Lung (tissue), 13 donors: ENCODE results near the gene GNG3. TPM values are rescaled to one million over a fixed set of nuclear protein-coding genes. Genes with fewer than 3 reads are reported as not detected.

Experiments
- ATAC-seq: fragments of 200-7000 bp; cut with Tn5 transposase; one replicate; pipeline ENCODE4 v1.9.1; 2020; ENCODE audit warnings: moderate number of reproducible peaks; ENCODE audit not compliant: insufficient read depth, low FRiP score
- DNase-seq, 3 donors: peaks; one replicate each; pipeline ENCODE4 v3.0.0-alpha.2; 2013 to 2017
- H3K27ac ChIP-seq, 2 donors: one replicate each; pipeline ENCODE4 v1.5.1; 2013; ENCODE audit warnings: mild to moderate bottlenecking in 2 of 2, moderate library complexity in 2 of 2, control low read depth in 1 of 2, inconsistent platforms in 1 of 2, low read depth in 1 of 2, low read length in 1 of 2
- H3K27me3 ChIP-seq, 3 donors: one replicate each; pipeline ENCODE4 v1.5.1; 2013; ENCODE audit warnings: low read length in 2 of 3; ENCODE audit not compliant: control insufficient read depth in 3 of 3, insufficient read depth in 3 of 3
- H3K36me3 ChIP-seq, 4 donors: one replicate each; pipeline ENCODE4 v1.5.1; 2013; ENCODE audit warnings: low read length in 4 of 4, mild to moderate bottlenecking in 1 of 4, moderate library complexity in 1 of 4; ENCODE audit not compliant: control insufficient read depth in 4 of 4, insufficient read depth in 4 of 4
- H3K4me1 ChIP-seq, 5 donors: one replicate each; pipeline ENCODE4 v1.5.1; 2013; ENCODE audit warnings: low read length in 5 of 5, mild to moderate bottlenecking in 2 of 5, moderate library complexity in 1 of 5; ENCODE audit not compliant: control insufficient read depth in 5 of 5, insufficient read depth in 5 of 5
- H3K4me3 ChIP-seq: one replicate; pipeline ENCODE4 v1.5.1; 2013; ENCODE audit warnings: mild to moderate bottlenecking, control low read depth, moderate library complexity
- H3K9ac ChIP-seq, 2 donors: one replicate each; pipeline ENCODE4 v1.5.1; 2013; ENCODE audit warnings: low read length in 2 of 2, control low read depth in 1 of 2; ENCODE audit not compliant: insufficient read depth in 1 of 2
- H3K9me3 ChIP-seq, 4 donors: one replicate each; pipeline ENCODE4 v1.5.1; 2013; ENCODE audit warnings: low read length in 3 of 4, mild to moderate bottlenecking in 1 of 4, moderate library complexity in 1 of 4; ENCODE audit not compliant: control insufficient read depth in 4 of 4, insufficient read depth in 3 of 4
- WGBS, 2 donors: extraction: QIAGEN DNeasy Blood & Tissue Kit; methylation state at CpG; one replicate each; pipeline ENCODE4 v1.1.7; 2013; 5-methylcytosine and 5-hydroxymethylcytosine counted together
- polyA plus RNA-seq, 2 donors: library from polyadenylated mRNA; stranded (reverse); fragments of 200-250 nt; gene quantifications; one replicate each; pipeline ENCODE4 v1.2.1, GENCODE V29; 2013
- small RNA-seq: library from RNA; depleted of rRNA; stranded (forward); fragments of <200 nt; gene quantifications from one replicate; pipeline ENCODE3, GENCODE V24; 2014; ENCODE audit warnings: low replicate concordance
- total RNA-seq, 2 donors: library from RNA; depleted of rRNA in 1 of 2; stranded (reverse); fragments of >200 nt in 1 of 2; gene quantifications; one replicate each; pipeline ENCODE4 v1.2.1, GENCODE V29; 2014 to 2021
- TF ChIP-seq, protein P1 (sequence below): IDR thresholded peaks from 2 replicates; pipeline ENCODE4 v1.5.1; 2012; ENCODE audit warnings: mild to moderate bottlenecking; ENCODE audit errors: control extremely low read depth, extremely low read depth
- donor health status: control.
- donor health status: control.
- donor health status: Bipolar disorder and iron deficiency.
- donor health status: healthy.
- donor health status: DM: yes; HTN: yes; CAD: no.

GNG3 gene
- total and polyA plus RNA-seq, 4 donors, result 0.05 to 0.40 (median 0.26) TPM; not detected in 1

DNA sequence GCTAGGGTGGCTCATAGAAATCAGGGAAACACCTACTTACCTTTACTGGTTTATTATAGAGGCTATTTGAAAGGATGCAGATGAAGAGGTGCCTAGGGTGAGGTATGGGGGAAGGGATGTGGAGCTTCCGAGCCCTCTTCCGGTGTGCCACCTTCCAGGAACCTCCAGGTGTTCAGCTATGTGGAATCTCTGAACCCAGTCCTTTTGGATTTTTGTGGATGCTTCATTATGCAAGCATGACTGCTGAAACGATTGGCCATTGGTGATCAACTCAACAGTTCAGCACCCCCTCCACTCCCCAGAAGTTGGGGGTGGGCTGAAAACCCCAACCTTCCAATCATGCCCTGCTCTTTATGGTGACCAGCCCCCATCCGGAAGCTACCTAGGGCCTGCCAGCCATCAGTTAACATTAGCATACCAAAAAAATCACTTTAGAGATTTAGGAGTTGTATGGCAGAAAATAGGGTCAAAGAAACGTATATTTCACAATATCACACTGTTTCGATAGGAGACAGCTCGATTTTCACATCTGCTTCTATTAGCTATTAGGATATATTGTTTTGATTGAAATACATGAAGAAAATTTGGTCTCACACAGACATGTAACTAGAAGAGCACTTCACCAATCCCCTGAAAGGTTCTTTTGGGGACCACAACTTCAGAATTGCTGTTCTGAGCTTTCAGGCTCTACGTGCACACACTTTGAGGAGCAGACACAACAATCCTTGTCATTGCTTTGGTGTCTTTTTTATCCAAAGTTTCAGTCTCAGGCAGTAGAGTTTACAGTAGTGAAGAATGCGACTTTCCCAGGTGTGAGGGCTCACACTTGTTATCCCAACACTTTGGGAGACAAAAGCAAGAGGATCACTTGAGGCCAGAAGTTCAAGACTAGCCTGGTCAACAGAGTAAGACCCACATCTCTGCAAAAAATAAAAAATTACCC, 50.6 kb downstream of the GNG3 start:
- peaks cover 0 to 5% (median 2%) of the 10 kb centered on the region in 4 donors for H3K36me3 ChIP-seq
- H3K4me1 ChIP-seq, result peaks cover 0 to 19% (median 7%) of the 10 kb centered on the region in 5 donors
- TF ChIP-seq, protein P1, sequence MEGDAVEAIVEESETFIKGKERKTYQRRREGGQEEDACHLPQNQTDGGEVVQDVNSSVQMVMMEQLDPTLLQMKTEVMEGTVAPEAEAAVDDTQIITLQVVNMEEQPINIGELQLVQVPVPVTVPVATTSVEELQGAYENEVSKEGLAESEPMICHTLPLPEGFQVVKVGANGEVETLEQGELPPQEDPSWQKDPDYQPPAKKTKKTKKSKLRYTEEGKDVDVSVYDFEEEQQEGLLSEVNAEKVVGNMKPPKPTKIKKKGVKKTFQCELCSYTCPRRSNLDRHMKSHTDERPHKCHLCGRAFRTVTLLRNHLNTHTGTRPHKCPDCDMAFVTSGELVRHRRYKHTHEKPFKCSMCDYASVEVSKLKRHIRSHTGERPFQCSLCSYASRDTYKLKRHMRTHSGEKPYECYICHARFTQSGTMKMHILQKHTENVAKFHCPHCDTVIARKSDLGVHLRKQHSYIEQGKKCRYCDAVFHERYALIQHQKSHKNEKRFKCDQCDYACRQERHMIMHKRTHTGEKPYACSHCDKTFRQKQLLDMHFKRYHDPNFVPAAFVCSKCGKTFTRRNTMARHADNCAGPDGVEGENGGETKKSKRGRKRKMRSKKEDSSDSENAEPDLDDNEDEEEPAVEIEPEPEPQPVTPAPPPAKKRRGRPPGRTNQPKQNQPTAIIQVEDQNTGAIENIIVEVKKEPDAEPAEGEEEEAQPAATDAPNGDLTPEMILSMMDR, result no peak
- H3K27me3 ChIP-seq, result no peaks in the 10 kb centered on the region
- ATAC-seq (no peak), DNase-seq (no peak)
- 65 to 73% methylated on average over 9 of the region's 9 CpGs for WGBS, 2 donors
- no peak overlapping the region for H3K27ac ChIP-seq
- H3K4me3 ChIP-seq, result no peak overlapping the region
- no peaks in the 10 kb centered on the region for H3K9me3 ChIP-seq
- H3K9ac ChIP-seq, result no peak overlapping the region

Small RNA genes within 50 kb of the gene (small RNA-seq; reads per million reads assigned to genes)
- not detected for gene SNORA57

Other genes with a start within 250 kb of the GNG3 start
- gene AHNAK, start 160.9 kb upstream of the GNG3 start, total RNA-seq, result 100 to 1,000 TPM; 396 to 707 TPM
- gene AHNAK, start 160.9 kb upstream of the GNG3 start, polyA plus RNA-seq, result 10 to 100 TPM; 66.5 to 79.9 TPM
- gene EEF1G, start 133.8 kb upstream of the GNG3 start, total RNA-seq, result 1,000 to 10,000 TPM in 1 of 2 donors, 100 to 1,000 TPM in 1; 941 to 1,160 TPM
- 1,000 to 10,000 TPM; 1,043 to 1,130 TPM for gene EEF1G, start 133.8 kb upstream of the GNG3 start, polyA plus RNA-seq
- gene TUT1, start 116.2 kb upstream of the GNG3 start, total RNA-seq, result 10 to 100 TPM; 10.8 to 19.4 TPM
- 10 to 100 TPM; 15.2 to 21.9 TPM for gene TUT1, start 116.2 kb upstream of the GNG3 start, polyA plus RNA-seq
- gene MTA2, start 105.8 kb upstream of the GNG3 start, total RNA-seq, result 10 to 100 TPM; 53.7 to 74.4 TPM
- 10 to 100 TPM; 57.0 to 62.2 TPM for gene MTA2, start 105.8 kb upstream of the GNG3 start, polyA plus RNA-seq
- gene EML3, start 94.9 kb upstream of the GNG3 start, total RNA-seq, result 10 to 100 TPM; 29.1 to 95.4 TPM
- 10 to 100 TPM; 59.5 to 66.4 TPM for gene EML3, start 94.9 kb upstream of the GNG3 start, polyA plus RNA-seq
- 1 to 10 TPM; 3.5 to 9.6 TPM for gene ROM1, start 94.4 kb upstream of the GNG3 start, total RNA-seq
- gene ROM1, start 94.4 kb upstream of the GNG3 start, polyA plus RNA-seq, result 10 to 100 TPM in 1 of 2 donors, 1 to 10 TPM in 1; 9.3 to 17.9 TPM
- gene B3GAT3, start 85.7 kb upstream of the GNG3 start, total RNA-seq, result 10 to 100 TPM; 14.6 to 48.7 TPM
- gene B3GAT3, start 85.7 kb upstream of the GNG3 start, polyA plus RNA-seq, result 10 to 100 TPM; 50.3 to 58.0 TPM
- 100 to 1,000 TPM; 181 to 266 TPM for gene GANAB, start 61.1 kb upstream of the GNG3 start, total RNA-seq
- 100 to 1,000 TPM; 104 to 155 TPM for gene GANAB, start 61.1 kb upstream of the GNG3 start, polyA plus RNA-seq
- 10 to 100 TPM; 15.5 to 22.7 TPM for gene INTS5, start 54.4 kb upstream of the GNG3 start, total RNA-seq
- 10 to 100 TPM in 1 of 2 donors, 1 to 10 TPM in 1; 8.5 to 17.4 TPM for gene INTS5, start 54.4 kb upstream of the GNG3 start, polyA plus RNA-seq
- gene C11orf98, start 42.5 kb upstream of the GNG3 start, total RNA-seq, result 10 to 100 TPM; 19.0 to 54.0 TPM
- 100 to 1,000 TPM; 135 to 140 TPM for gene C11orf98, start 42.5 kb upstream of the GNG3 start, polyA plus RNA-seq
- gene CSKMT, start 42.4 kb upstream of the GNG3 start, total RNA-seq, result 10 to 100 TPM in 1 of 2 donors, 1 to 10 TPM in 1; 5.3 to 19.8 TPM
- gene CSKMT, start 42.4 kb upstream of the GNG3 start, polyA plus RNA-seq, result 10 to 100 TPM; 11.0 to 37.1 TPM
- 10 to 100 TPM in 1 of 2 donors, 1 to 10 TPM in 1; 8.6 to 10.4 TPM for gene UQCC3, start 36.0 kb upstream of the GNG3 start, total RNA-seq
- 10 to 100 TPM in 1 of 2 donors, 1 to 10 TPM in 1; 8.7 to 20.1 TPM for gene UQCC3, start 36.0 kb upstream of the GNG3 start, polyA plus RNA-seq
- gene LBHD1, start 35.4 kb upstream of the GNG3 start, total RNA-seq, result 1 to 10 TPM; 4.4 to 8.9 TPM
- 1 to 10 TPM; 4.4 to 5.7 TPM for gene LBHD1, start 35.4 kb upstream of the GNG3 start, polyA plus RNA-seq
- gene UBXN1, start 28.6 kb upstream of the GNG3 start, total RNA-seq, result 10 to 100 TPM; 54.8 to 80.2 TPM
- 100 to 1,000 TPM; 149 to 168 TPM for gene UBXN1, start 28.6 kb upstream of the GNG3 start, polyA plus RNA-seq
- gene LRRN4CL, start 18.1 kb upstream of the GNG3 start, total RNA-seq, result 1 to 10 TPM in 1 of 2 donors, under 1 TPM in 1; 0.57 to 2.6 TPM
- 1 to 10 TPM in 1 of 2 donors, under 1 TPM in 1; 0.46 to 1.9 TPM for gene LRRN4CL, start 18.1 kb upstream of the GNG3 start, polyA plus RNA-seq
- 100 to 1,000 TPM in 1 of 2 donors, 10 to 100 TPM in 1; 30.7 to 120 TPM for gene BSCL2, start 252 bp upstream of the GNG3 start, total RNA-seq
- 100 to 1,000 TPM in 1 of 2 donors, 10 to 100 TPM in 1; 65.7 to 190 TPM for gene BSCL2, start 252 bp upstream of the GNG3 start, polyA plus RNA-seq
- 10 to 100 TPM; 41.4 to 53.1 TPM for gene HNRNPUL2, start 19.8 kb downstream of the GNG3 start, total RNA-seq
- 10 to 100 TPM; 25.6 to 29.5 TPM for gene HNRNPUL2, start 19.8 kb downstream of the GNG3 start, polyA plus RNA-seq
- gene TTC9C, start 20.8 kb downstream of the GNG3 start, total RNA-seq, result 10 to 100 TPM; 27.7 to 33.8 TPM
- gene TTC9C, start 20.8 kb downstream of the GNG3 start, polyA plus RNA-seq, result 10 to 100 TPM; 22.6 to 55.5 TPM
- gene ZBTB3, start 46.5 kb downstream of the GNG3 start, total RNA-seq, result 10 to 100 TPM in 1 of 2 donors, 1 to 10 TPM in 1; 8.9 to 12.9 TPM
- 1 to 10 TPM; 2.1 to 5.8 TPM for gene ZBTB3, start 46.5 kb downstream of the GNG3 start, polyA plus RNA-seq
- 10 to 100 TPM; 52.0 to 72.9 TPM for gene POLR2G, start 53.9 kb downstream of the GNG3 start, total RNA-seq
- gene POLR2G, start 53.9 kb downstream of the GNG3 start, polyA plus RNA-seq, result 100 to 1,000 TPM; 141 to 148 TPM
- gene TAF6L, start 63.7 kb downstream of the GNG3 start, total RNA-seq, result 10 to 100 TPM; 22.6 to 27.8 TPM
- gene TAF6L, start 63.7 kb downstream of the GNG3 start, polyA plus RNA-seq, result 10 to 100 TPM; 18.7 to 32.7 TPM
- gene TMEM179B, start 79.7 kb downstream of the GNG3 start, total RNA-seq, result 10 to 100 TPM; 40.0 to 61.0 TPM
- gene TMEM179B, start 79.7 kb downstream of the GNG3 start, polyA plus RNA-seq, result 10 to 100 TPM; 68.8 to 87.6 TPM
- 10 to 100 TPM in 1 of 2 donors, 1 to 10 TPM in 1; 9.7 to 15.6 TPM for gene TMEM223, start 84.3 kb downstream of the GNG3 start, total RNA-seq
- gene TMEM223, start 84.3 kb downstream of the GNG3 start, polyA plus RNA-seq, result 10 to 100 TPM; 21.9 to 38.6 TPM
- 10 to 100 TPM; 62.6 to 89.4 TPM for gene NXF1, start 97.8 kb downstream of the GNG3 start, total RNA-seq
- gene NXF1, start 97.8 kb downstream of the GNG3 start, polyA plus RNA-seq, result 10 to 100 TPM; 68.4 to 82.5 TPM
- gene STX5, start 124.4 kb downstream of the GNG3 start, total RNA-seq, result 10 to 100 TPM; 38.7 to 47.6 TPM
- 10 to 100 TPM; 19.8 to 36.6 TPM for gene STX5, start 124.4 kb downstream of the GNG3 start, polyA plus RNA-seq
- gene TEX54, start 125.2 kb downstream of the GNG3 start, total RNA-seq, result not detected
- not detected for gene TEX54, start 125.2 kb downstream of the GNG3 start, polyA plus RNA-seq
- 10 to 100 TPM; 26.2 to 41.4 TPM for gene WDR74, start 131.9 kb downstream of the GNG3 start, total RNA-seq
- gene WDR74, start 131.9 kb downstream of the GNG3 start, polyA plus RNA-seq, result 10 to 100 TPM; 42.5 to 64.1 TPM
- 100 to 1,000 TPM; 151 to 249 TPM for gene SLC3A2, start 173.2 kb downstream of the GNG3 start, total RNA-seq
- 100 to 1,000 TPM; 173 to 265 TPM for gene SLC3A2, start 173.2 kb downstream of the GNG3 start, polyA plus RNA-seq
- 1 to 10 TPM; 1.1 to 1.5 TPM for gene CHRM1, start 213.7 kb downstream of the GNG3 start, total RNA-seq
- gene CHRM1, start 213.7 kb downstream of the GNG3 start, polyA plus RNA-seq, result 1 to 10 TPM in 1 of 2 donors, under 1 TPM in 1; 0.38 to 1.3 TPM